ENCODE measurements around the gene MYOZ1.

The MYOZ1 gene

GRCh38 chr10:73591935-73592699 lies 49.2 kb downstream of the MYOZ1 start:
- peak; percentile 15 for DNase-seq

GRCh38 chr10:73590881-73591799 lies 50.1 kb downstream of the MYOZ1 start, which contains the start of gene USP54:
Gene USP54, minus strand, starts transcription at chr10:73591342. Its CDS starts 15,684 bp downstream, at chr10:73575658.
- no peak for DNase-seq

GRCh38 chr10:73589563-73590126 lies 51.6 kb downstream of the MYOZ1 start:
- no peak for DNase-seq

GRCh38 chr10:73588656-73589055 lies 52.6 kb downstream of the MYOZ1 start:
- DNase-seq, result no peak

- no peak for DNase-seq
Observed at GRCh38 chr10:73586583-73586984, 54.7 kb downstream of the MYOZ1 start.

- DNase-seq, result no peak
Observed at GRCh38 chr10:73585327-73585726, 55.9 kb downstream of the MYOZ1 start.

GRCh38 chr10:73584737-73585136 lies 56.5 kb downstream of the MYOZ1 start:
- no peak for DNase-seq

DNA sequence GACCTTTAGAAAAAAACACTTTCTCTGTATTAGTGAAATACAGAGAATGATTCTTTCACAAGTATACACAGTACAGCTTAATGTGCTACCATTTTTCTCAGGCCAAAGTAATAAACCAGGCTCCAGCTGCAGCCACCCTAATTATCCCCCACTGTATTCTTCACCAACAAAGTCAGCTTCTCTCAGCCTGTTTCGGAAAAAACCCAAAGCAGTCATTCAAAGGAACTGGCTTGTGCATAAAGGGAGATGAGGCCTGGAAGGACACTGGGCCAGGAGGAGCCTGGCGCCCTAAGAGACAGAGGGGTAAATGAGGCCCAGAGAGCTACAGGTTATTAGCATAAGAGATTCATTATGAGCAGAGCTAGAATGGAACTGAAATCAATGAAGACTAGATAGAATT lies 59.4 kb downstream of the MYOZ1 start:
- DNase-seq, result no peak
